CD8-positive, alpha-beta memory T cell (primary cell): ENCODE results near the gene SLC2A5. TPM values are rescaled to one million over a fixed set of nuclear protein-coding genes. Genes with fewer than 3 reads are reported as not detected.

ENCODE experiments used
- CTCF ChIA-PET: fragments of 350-600 bp; sonication (Branson Sonifier 250); formaldehyde crosslinking; loops from one replicate; lab custom pipeline; 2021; ENCODE audit warnings: antibody characterized with exemption; lab: Charles Lee
- POLR2A ChIA-PET: fragments of 350-600 bp; sonication (Branson Sonifier 250); formaldehyde crosslinking; loops from one replicate; lab custom pipeline; 2021; ENCODE audit warnings: antibody characterized with exemption; lab: Charles Lee
- DNase-seq, 5 donors: peaks; one replicate each; pipeline versions ENCODE4 v3.0.0 to v3.0.0-alpha.2; 2020 to 2022; ENCODE audit warnings: mixed read lengths in 1 of 5
- H3K27ac ChIP-seq: one replicate; pipeline ENCODE4 v1.7.0; 2013; ENCODE audit warnings: low read depth, mild to moderate bottlenecking, low read length, moderate library complexity
- H3K27me3 ChIP-seq: 2 replicates; pipeline ENCODE4 v1.7.0; 2013; ENCODE audit warnings: low read length, mild to moderate bottlenecking; ENCODE audit not compliant: insufficient read depth, poor library complexity, severe bottlenecking
- H3K36me3 ChIP-seq: 2 replicates; pipeline ENCODE4 v1.7.0; 2013; ENCODE audit warnings: mild to moderate bottlenecking, low read length, moderate library complexity; ENCODE audit not compliant: insufficient read depth
- H3K4me1 ChIP-seq: 2 replicates; pipeline ENCODE4 v1.7.0; 2013; ENCODE audit warnings: mild to moderate bottlenecking, low read length, moderate library complexity; ENCODE audit not compliant: insufficient read depth
- H3K4me3 ChIP-seq: 2 replicates; pipeline ENCODE4 v1.7.0; 2013; ENCODE audit warnings: mild to moderate bottlenecking, low read length
- H3K9me3 ChIP-seq: 2 replicates; pipeline ENCODE4 v1.7.0; 2013; ENCODE audit warnings: mild to moderate bottlenecking, low read length
- H3K27ac Mint-ChIP-seq, 8 donors: one replicate each; pipeline ENCODE4 v1.8.0; 2020 to 2021; ENCODE audit warnings: mixed read lengths in 8 of 8, mild to moderate bottlenecking in 6 of 8, inconsistent platforms in 3 of 8, moderate library complexity in 3 of 8
- H3K27me3 Mint-ChIP-seq, 2 donors: one replicate each; pipeline ENCODE4 v1.8.0; 2020 to 2021; ENCODE audit warnings: mixed read lengths in 2 of 2, mild to moderate bottlenecking in 1 of 2, moderate library complexity in 1 of 2
- H3K36me3 Mint-ChIP-seq, 3 donors: one replicate each; pipeline ENCODE4 v1.8.0; 2020 to 2021; ENCODE audit warnings: mixed read lengths in 3 of 3, inconsistent platforms in 1 of 3, mild to moderate bottlenecking in 1 of 3
- H3K4me1 Mint-ChIP-seq, 3 donors: one replicate each; pipeline ENCODE4 v1.8.0; 2020 to 2021; ENCODE audit warnings: mixed read lengths in 3 of 3, inconsistent platforms in 1 of 3, mild to moderate bottlenecking in 1 of 3
- H3K4me3 Mint-ChIP-seq, 7 donors: one replicate each; pipeline ENCODE4 v1.8.0; 2020 to 2021; ENCODE audit warnings: mixed read lengths in 7 of 7, mild to moderate bottlenecking in 6 of 7, moderate library complexity in 4 of 7, inconsistent platforms in 2 of 7
- H3K9me3 Mint-ChIP-seq, 5 donors: one replicate each; pipeline ENCODE4 v1.8.0; 2020 to 2022; ENCODE audit warnings: mixed read lengths in 5 of 5, mild to moderate bottlenecking in 3 of 5, moderate library complexity in 2 of 5, inconsistent platforms in 1 of 5
- polyA plus RNA-seq: library from polyadenylated mRNA; unstranded; fragments of 300-500 nt; fragmentation: Illumina TruSeq; gene quantifications from one replicate; pipeline ENCODE4 v1.2.3, GENCODE V29; 2021
- total RNA-seq, 2 experiments: library from RNA; stranded (reverse); gene quantifications; one replicate each; pipeline ENCODE4 v1.2.3, GENCODE V29; 2021

Gene SLC2A5
- total and polyA plus RNA-seq, 3 experiments from 2014 or later = not detected

DNA sequence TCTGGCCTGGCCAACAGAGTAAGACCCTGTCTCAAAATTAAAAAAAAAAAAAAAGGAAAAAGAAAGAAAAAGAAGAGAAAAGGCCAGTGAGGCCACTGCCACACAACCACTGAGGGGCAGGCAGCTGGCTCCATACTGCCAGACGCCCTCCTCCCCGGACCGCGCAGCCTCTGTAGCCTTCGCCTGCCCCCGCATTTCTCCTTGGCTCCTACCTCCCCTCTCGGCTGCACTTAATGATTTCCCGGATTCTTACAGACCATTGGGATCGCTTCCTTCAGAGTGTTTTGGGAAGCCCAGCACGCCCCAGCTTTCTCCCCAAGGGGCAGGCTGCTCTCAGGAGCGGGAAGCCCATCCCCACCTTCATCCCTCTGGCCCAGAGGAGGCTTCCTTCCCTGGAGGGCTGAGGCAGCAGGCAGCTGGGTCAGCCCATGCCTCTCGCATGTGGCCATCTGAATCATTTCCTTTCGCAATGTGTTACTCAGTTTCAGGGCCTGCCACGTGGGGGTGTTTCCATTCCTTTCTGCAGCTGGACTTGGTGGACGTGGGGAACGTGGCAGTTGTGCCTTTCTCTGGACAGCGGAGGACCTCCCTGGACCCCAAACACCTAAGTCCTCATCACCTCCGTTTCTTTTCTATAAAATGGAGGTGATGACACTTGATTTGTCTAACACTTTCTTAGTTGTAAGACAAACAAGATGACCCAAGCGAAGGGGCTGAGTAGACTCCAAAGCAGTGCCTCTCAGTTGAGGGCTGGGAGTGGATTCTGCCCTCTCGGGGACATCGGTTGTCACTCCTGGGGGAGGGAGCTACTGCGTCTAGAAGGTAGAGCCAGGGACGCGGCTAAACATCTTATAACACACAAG, 2.3 kb downstream of the SLC2A5 start:
- no peak overlapping the region for H3K27ac ChIP-seq
- no peak overlapping the region for H3K4me3 ChIP-seq
- no peaks in the 10 kb centered on the region for H3K36me3 Mint-ChIP-seq
- H3K9me3 ChIP-seq = no peaks in the 10 kb centered on the region
- peaks cover 8 to 25% of the 10 kb centered on the region in 2 donors for H3K27me3 Mint-ChIP-seq
- no peak for DNase-seq
- ChIA-PET CTCF (no interaction called here), POLR2A (no interaction called here)
- H3K4me3 Mint-ChIP-seq = no peak overlapping the region
- peaks cover 3% of the 10 kb centered on the region for H3K27me3 ChIP-seq
- H3K9me3 Mint-ChIP-seq = peaks cover 0 to 2% (median 0%) of the 10 kb centered on the region in 5 donors
- no peak overlapping the region for H3K27ac Mint-ChIP-seq
- no peaks in the 10 kb centered on the region for H3K4me1 ChIP-seq
- no peaks in the 10 kb centered on the region for H3K36me3 ChIP-seq
- H3K4me1 Mint-ChIP-seq = no peaks in the 10 kb centered on the region

DNA sequence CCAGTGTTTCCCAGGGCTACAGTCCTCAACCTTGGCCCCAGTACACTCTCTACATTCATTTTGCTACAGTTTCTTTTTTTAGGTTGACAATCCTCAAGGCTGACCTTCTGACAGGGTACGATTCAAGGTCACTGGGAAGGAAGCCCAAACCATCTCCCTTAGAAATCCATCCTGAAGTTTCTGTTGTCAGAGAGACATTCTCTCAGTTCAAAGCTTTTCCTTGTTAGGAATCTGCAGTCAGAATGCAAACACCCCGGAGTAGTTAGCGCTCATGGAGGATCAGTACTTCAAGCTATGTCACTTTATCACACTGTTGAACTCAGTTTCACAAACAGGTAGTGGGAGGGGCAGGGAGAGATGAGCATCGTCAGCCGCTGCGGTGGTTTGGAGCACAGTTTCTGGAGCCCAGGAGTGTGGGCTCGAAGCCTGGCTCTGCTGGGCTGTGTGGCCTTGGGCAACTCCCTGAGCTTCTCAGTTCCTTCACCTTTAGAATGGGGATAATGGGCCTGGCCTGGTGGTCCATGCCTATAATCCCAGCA, 4.2 kb downstream of the SLC2A5 start:
- Histone ChIP-seq H3K4me1 (no peaks in the 10 kb centered on the region), H3K4me3 (no peak overlapping the region), H3K36me3 (no peaks in the 10 kb centered on the region), H3K9me3 (no peaks in the 10 kb centered on the region), H3K27ac (no peak overlapping the region), H3K27me3 (peaks cover 3% of the 10 kb centered on the region)
- no peak for DNase-seq
- Mint-ChIP-seq H3K4me1 (no peaks in the 10 kb centered on the region), H3K4me3 (no peak overlapping the region), H3K9me3 (peaks cover 0 to 2% (median 0%) of the 10 kb centered on the region in 5 donors), H3K27ac (peak overlapping the region in 1 of 8 donors; percentile 90), H3K36me3 (no peaks in the 10 kb centered on the region), H3K27me3 (peaks cover 8 to 28% of the 10 kb centered on the region in 2 donors)
- POLR2A ChIA-PET = interaction anchor here (0.6 kb wide), 1 partner anchor 530 kb away, joined by 3 read pairs; no protein-coding TSS in a partner anchor
- CTCF ChIA-PET = no interaction called here

DNA sequence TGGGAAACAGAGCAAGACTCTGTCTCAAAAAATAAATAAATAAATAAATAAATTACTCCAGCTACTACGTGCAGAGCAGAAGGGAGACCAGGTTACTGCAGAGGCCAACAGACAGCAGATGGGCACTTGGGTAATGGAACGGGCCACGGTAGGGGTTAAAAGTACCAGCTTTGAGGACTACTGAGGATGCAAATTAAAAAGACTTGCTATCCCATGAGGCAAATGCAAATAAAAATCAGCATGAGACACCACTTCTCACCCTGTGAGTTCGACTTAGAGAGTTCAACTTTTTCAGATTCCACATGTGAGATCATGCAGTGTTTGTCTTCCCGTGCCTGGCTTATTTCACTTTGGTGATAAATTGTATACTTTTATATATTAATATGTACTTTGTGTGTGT, 6.6 kb downstream of the SLC2A5 start:
- Mint-ChIP-seq H3K27ac (no peak overlapping the region), H3K9me3 (peaks cover 0 to 2% (median 0%) of the 10 kb centered on the region in 5 donors), H3K4me3 (no peak overlapping the region), H3K4me1 (no peaks in the 10 kb centered on the region), H3K36me3 (no peaks in the 10 kb centered on the region), H3K27me3 (peaks cover 3 to 14% of the 10 kb centered on the region in 2 donors)
- no peak overlapping the region for H3K4me3 ChIP-seq
- no peaks in the 10 kb centered on the region for H3K27me3 ChIP-seq
- no peak for DNase-seq
- no peak overlapping the region for H3K27ac ChIP-seq
- ChIA-PET POLR2A (no interaction called here), CTCF (no interaction called here)
- H3K36me3 ChIP-seq = no peaks in the 10 kb centered on the region
- H3K9me3 ChIP-seq = no peaks in the 10 kb centered on the region
- no peaks in the 10 kb centered on the region for H3K4me1 ChIP-seq

DNA sequence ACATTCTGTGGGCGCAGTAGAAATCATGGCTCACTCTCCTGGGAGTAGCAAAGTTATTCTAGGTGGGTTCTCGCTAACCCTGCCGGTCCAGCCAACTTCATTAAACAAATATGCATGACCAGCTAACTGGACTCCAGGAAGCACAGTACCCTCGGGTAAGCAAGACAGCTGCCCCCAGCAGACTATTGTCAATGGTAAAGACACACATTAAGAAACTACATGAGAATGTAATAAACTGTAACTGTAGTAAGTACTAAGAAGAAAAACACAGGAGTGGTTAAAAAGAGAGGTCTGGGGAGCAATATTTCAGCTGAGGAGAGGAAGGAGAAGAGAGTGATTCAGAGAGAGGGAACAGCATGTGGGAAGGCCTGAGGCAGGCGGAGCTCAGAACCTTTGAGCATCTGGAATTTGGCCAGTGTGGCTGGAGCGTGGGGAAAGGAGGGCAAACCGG, 7.4 kb downstream of the SLC2A5 start:
- no peaks in the 10 kb centered on the region for H3K4me1 ChIP-seq
- Mint-ChIP-seq H3K27me3 (peaks cover 3 to 13% of the 10 kb centered on the region in 2 donors), H3K27ac (no peak overlapping the region), H3K4me3 (no peak overlapping the region), H3K4me1 (no peaks in the 10 kb centered on the region), H3K36me3 (no peaks in the 10 kb centered on the region), H3K9me3 (no peaks in the 10 kb centered on the region)
- no peaks in the 10 kb centered on the region for H3K36me3 ChIP-seq
- no peak overlapping the region for H3K27ac ChIP-seq
- no peaks in the 10 kb centered on the region for H3K27me3 ChIP-seq
- no peak overlapping the region for H3K4me3 ChIP-seq
- no peaks in the 10 kb centered on the region for H3K9me3 ChIP-seq
- no peak for DNase-seq
- ChIA-PET POLR2A (no interaction called here), CTCF (no interaction called here)

DNA sequence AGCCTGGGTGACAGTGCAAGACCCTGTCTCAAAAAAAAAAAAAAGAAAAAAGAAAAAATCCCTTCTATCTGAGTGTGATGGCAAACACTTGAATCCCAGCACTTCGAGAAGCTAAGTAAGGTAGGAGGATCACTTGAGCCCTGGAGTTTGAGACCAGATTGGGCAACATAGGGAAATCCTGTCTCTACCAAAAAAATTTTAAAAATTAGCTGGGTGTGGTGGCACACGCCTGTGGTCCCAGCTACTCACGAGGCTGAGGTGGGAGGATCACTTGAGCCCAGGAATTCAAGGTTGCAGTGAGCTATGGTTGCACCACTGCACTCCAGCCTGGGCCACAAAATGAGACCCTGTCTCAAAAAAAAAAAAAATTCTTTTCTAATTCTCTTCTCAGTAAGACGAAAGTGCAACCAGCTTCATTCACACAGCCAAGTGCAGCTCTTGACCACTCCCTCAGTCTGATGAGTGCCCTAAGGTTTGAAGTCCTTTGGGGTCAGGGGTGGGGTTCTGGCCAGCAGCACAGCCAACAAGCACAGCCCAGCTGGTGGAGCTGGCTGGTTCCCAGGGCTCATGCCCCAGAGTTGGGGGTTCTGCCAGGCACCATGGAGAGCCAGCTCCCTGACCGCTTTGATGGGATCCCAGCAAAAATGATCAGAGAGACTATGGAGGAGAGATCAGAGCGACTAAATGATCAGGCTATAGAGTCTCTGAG, 8.0 kb downstream of the SLC2A5 start:
- Histone ChIP-seq H3K4me1 (no peaks in the 10 kb centered on the region), H3K27me3 (no peaks in the 10 kb centered on the region), H3K9me3 (no peaks in the 10 kb centered on the region), H3K36me3 (no peaks in the 10 kb centered on the region), H3K4me3 (no peak overlapping the region), H3K27ac (no peak overlapping the region)
- POLR2A ChIA-PET = no interaction called here
- Mint-ChIP-seq H3K27ac (no peak overlapping the region), H3K27me3 (peaks cover 2 to 11% of the 10 kb centered on the region in 2 donors), H3K36me3 (no peaks in the 10 kb centered on the region), H3K4me1 (no peaks in the 10 kb centered on the region), H3K4me3 (no peak overlapping the region), H3K9me3 (no peaks in the 10 kb centered on the region)
- CTCF ChIA-PET = no interaction called here
- DNase-seq = no peak

DNA sequence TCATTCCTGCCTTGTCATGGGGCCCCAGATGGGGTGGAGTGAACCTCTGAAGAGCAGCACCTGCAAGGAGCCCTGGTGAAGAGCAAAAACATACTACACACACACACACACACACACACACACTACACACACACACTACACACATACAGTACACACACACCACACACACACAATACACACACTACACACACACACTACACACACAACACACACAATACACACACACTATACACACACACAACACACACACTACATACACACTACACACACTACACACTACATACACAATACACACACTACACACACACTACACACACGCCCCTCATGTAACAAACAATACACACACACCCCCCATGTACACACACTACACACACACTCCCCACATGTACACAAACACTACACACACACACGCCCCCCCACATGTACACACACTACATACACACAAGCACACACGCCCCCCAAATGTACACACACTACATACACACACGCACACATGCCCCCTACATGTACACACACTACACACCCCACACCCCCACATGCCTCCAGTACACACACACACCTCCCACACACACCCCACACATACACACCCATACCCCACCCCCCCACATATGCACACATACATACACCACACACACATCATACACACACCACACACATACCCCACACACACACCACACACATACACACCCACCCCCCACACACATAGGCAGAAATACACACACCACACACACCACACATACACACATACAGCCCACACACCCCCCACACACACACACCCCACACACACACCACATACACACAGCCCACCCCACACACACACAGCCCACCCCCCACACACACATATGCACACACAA, 9.3 kb downstream of the SLC2A5 start:
- H3K27me3 ChIP-seq = no peaks in the 10 kb centered on the region
- no peaks in the 10 kb centered on the region for H3K4me1 ChIP-seq
- no peaks in the 10 kb centered on the region for H3K9me3 Mint-ChIP-seq
- peaks cover 1 to 11% of the 10 kb centered on the region in 2 donors for H3K27me3 Mint-ChIP-seq
- H3K36me3 Mint-ChIP-seq = no peaks in the 10 kb centered on the region
- DNase-seq = no peak
- peak overlapping the region in 1 of 8 donors; percentile 29 for H3K27ac Mint-ChIP-seq
- no peak overlapping the region for H3K4me3 Mint-ChIP-seq
- H3K36me3 ChIP-seq = no peaks in the 10 kb centered on the region
- no peak overlapping the region for H3K27ac ChIP-seq
- H3K9me3 ChIP-seq = no peaks in the 10 kb centered on the region
- H3K4me3 ChIP-seq = no peak overlapping the region
- no peaks in the 10 kb centered on the region for H3K4me1 Mint-ChIP-seq
- ChIA-PET POLR2A (no interaction called here), CTCF (interaction anchor here (0.6 kb wide), 1 partner anchor 123 kb away, joined by 3 read pairs; no protein-coding TSS in a partner anchor)

DNA sequence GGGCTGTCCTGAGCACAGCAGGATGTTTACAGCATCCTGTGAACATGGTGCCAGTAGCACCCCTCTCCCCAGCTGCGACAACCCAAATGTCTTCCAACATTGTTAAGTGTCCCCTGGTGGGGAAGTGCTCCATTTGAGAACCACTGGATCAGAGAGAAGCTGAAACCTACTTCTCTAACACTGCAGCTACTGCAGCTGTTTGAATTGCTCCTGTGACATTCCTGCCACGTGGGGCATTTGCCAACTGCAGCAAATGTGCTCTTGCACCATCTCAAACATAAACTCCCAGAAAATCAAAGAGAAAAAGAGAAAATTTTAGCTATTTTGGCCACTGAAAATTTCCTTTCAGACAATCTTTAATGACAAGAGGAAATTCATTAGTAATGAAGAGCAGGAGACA, 11.0 kb downstream of the SLC2A5 start:
- H3K27ac Mint-ChIP-seq = no peak overlapping the region
- no peak for DNase-seq
- H3K4me1 ChIP-seq = no peaks in the 10 kb centered on the region
- H3K9me3 Mint-ChIP-seq = no peaks in the 10 kb centered on the region
- no peak overlapping the region for H3K4me3 Mint-ChIP-seq
- H3K36me3 Mint-ChIP-seq = no peaks in the 10 kb centered on the region
- no peak overlapping the region for H3K4me3 ChIP-seq
- H3K27ac ChIP-seq = no peak overlapping the region
- no peaks in the 10 kb centered on the region for H3K9me3 ChIP-seq
- no peaks in the 10 kb centered on the region for H3K36me3 ChIP-seq
- ChIA-PET POLR2A (no interaction called here), CTCF (no interaction called here)
- peaks cover 1 to 4% of the 10 kb centered on the region in 2 donors for H3K27me3 Mint-ChIP-seq
- H3K4me1 Mint-ChIP-seq = no peaks in the 10 kb centered on the region
- H3K27me3 ChIP-seq = no peaks in the 10 kb centered on the region
